ENCODE results near the gene EDEM3.

DNA sequence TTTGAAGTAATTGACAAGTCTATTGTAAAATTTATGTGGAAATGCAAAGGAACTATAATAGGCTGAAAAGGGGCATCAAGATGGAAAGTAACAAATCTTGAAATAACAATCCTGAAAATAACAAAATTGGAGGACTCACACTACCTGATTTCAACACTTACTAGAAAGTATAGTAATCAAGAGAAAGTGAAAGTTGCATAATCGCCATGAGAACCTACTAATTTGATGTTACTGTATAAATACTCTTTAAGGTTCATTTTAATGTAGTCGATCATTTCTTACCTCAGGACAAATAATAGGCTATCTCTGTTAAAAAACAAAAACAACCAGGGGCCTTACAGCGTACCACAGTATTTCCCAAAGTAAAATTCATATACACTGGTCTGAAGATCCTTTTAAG, 71.7 kb downstream of the EDEM3 start:
- TF ChIP-seq, protein P1, sequence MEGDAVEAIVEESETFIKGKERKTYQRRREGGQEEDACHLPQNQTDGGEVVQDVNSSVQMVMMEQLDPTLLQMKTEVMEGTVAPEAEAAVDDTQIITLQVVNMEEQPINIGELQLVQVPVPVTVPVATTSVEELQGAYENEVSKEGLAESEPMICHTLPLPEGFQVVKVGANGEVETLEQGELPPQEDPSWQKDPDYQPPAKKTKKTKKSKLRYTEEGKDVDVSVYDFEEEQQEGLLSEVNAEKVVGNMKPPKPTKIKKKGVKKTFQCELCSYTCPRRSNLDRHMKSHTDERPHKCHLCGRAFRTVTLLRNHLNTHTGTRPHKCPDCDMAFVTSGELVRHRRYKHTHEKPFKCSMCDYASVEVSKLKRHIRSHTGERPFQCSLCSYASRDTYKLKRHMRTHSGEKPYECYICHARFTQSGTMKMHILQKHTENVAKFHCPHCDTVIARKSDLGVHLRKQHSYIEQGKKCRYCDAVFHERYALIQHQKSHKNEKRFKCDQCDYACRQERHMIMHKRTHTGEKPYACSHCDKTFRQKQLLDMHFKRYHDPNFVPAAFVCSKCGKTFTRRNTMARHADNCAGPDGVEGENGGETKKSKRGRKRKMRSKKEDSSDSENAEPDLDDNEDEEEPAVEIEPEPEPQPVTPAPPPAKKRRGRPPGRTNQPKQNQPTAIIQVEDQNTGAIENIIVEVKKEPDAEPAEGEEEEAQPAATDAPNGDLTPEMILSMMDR (conservative IDR thresholded peaks at IDR 0.05 in 1 of 2, IDR thresholded peaks at IDR 0.05 in 1 of 2; ENCODE audit: low read depth in 1 of 2, low read length in 2 of 2): no peak
- no peak for TF ChIP-seq EZH2 (IDR thresholded peaks at IDR 0.05; ENCODE audit: low read length, missing control alignments)

Data from fibroblast of lung (primary cell).